Ovary (tissue), 9 donors: Measurements from ENCODE around the gene IL12RB2. TPM values are rescaled to one million over a fixed set of nuclear protein-coding genes. Genes with fewer than 3 reads are reported as not detected.

ENCODE experiments used
- DNase-seq, 5 donors: peaks; one replicate each; pipeline ENCODE4 v3.0.0-alpha.2; 2019 to 2020
- H3K27ac ChIP-seq, 2 donors: fragments of 200-600 bp; one replicate each; pipeline versions ENCODE4 v1.5.1 to v1.8.0; 2019 to 2022
- H3K27me3 ChIP-seq: fragments of 200-600 bp; one replicate; pipeline ENCODE4 v1.8.0; 2022
- H3K36me3 ChIP-seq: fragments of 200-600 bp; sonication (generic); one replicate; pipeline ENCODE4 v1.5.1; 2019
- H3K4me1 ChIP-seq: one replicate; pipeline ENCODE4 v1.8.1; 2013; ENCODE audit warnings: mild to moderate bottlenecking, moderate library complexity; ENCODE audit not compliant: insufficient read depth
- H3K4me3 ChIP-seq: fragments of 200-600 bp; sonication (generic); one replicate; pipeline ENCODE4 v1.5.1; 2017
- H3K9me3 ChIP-seq, 2 donors: fragments of 200-600 bp in 1 of 2; sonication (generic) in 1 of 2; one replicate each; pipeline versions ENCODE4 v1.5.1 to v1.8.1; 2013 to 2019; ENCODE audit warnings: mild to moderate bottlenecking in 1 of 2, moderate library complexity in 1 of 2
- CTCF ChIP-seq, 3 donors: fragments of 450-650 bp in 2 of 3; fragments of 200-600 bp in 1 of 3; IDR thresholded peaks; one replicate each; pipeline versions ENCODE4 v1.5.1 to v1.8.0; 2016 to 2022; ENCODE audit warnings: antibody characterized with exemption in 3 of 3, mild to moderate bottlenecking in 1 of 3
- EP300 ChIP-seq: sonication (generic); formaldehyde crosslinking; IDR thresholded peaks from one replicate; pipeline ENCODE4 v1.6.1; 2017; ENCODE audit warnings: antibody characterized with exemption
- POLR2A ChIP-seq: fragments of 450-650 bp; IDR thresholded peaks from one replicate; pipeline ENCODE4 v1.6.1; 2017; ENCODE audit warnings: antibody characterized with exemption, mild to moderate bottlenecking, moderate library complexity
- WGBS, 3 donors: extraction: QIAGEN DNeasy Blood & Tissue Kit in 1 of 3; methylation state at CpG; one replicate each; pipeline versions ENCODE4 v1.1.5 to v1.1.7; 2013 to 2017; 5-methylcytosine and 5-hydroxymethylcytosine counted together
- intact Hi-C, 4 donors: fragments of 100-400 bp; cut with DNase I; formaldehyde crosslinking; loops; one replicate each; pipeline versions ENCODE4 v1.11.0 to v1.15.1; 2022 to 2023
- polyA plus RNA-seq, 2 donors: library from polyadenylated mRNA; stranded (reverse); fragments of 200-250 nt in 1 of 2; fragments of 350-450 nt in 1 of 2; fragmentation: Illumina TruSeq in 1 of 2; extraction: RNeasy Lipid Tissue Mini Kit (QIAGEN cat#74804) in 1 of 2; gene quantifications; one replicate each; pipeline ENCODE4 v1.2.3, GENCODE V29; 2013 to 2014
- total RNA-seq, 7 donors: library from RNA; depleted of rRNA in 2 of 7; stranded (reverse); fragments of >200 nt in 2 of 7; fragmentation: NEBNext Ultra II Directional in 3 of 7; extraction: Animal tissue kit (Norgen Biotek cat#: 25700) in 3 of 7; gene quantifications; one replicate each; pipeline versions ENCODE4 v1.1.0 to v1.2.4, GENCODE V29; 2016 to 2023
- donor health status: DM: no; HTN: no; CAD: no; lungs with moderate emphysema.
- donor health status: DM: no; HTN: no; CAD: no.
- donor health status: Bipolar disorder and iron deficiency.
- donor health status: DM: yes; HTN: yes; CAD: no.
- donor health status: DM: no; HTN: no; CAD: no.
- donor health status: DM: yes; HTN: yes; CAD: no.

IL12RB2 gene
- total and polyA plus RNA-seq, 9 donors, result 0.02 to 1.8 (median 0.61) TPM; not detected in 2

- 62 to 73% (median 66%) methylated on average over 3 of the region's 3 CpGs for WGBS, 3 donors
- no peaks in the 10 kb centered on the region for H3K9me3 ChIP-seq
Measured at GRCh38 chr1:67269061-67269460, 38.6 kb upstream of the IL12RB2 start.

GRCh38 chr1:67270541-67270940, 37.1 kb upstream of the IL12RB2 start:
- H3K36me3 ChIP-seq, result no peaks in the 10 kb centered on the region
- no peaks in the 10 kb centered on the region for H3K9me3 ChIP-seq
- TF ChIP-seq POLR2A (no peak), CTCF (IDR thresholded peaks at IDR 0.05) (no peak), EP300 (no peak)
- H3K4me3 ChIP-seq, result no peak overlapping the region
- intact Hi-C loops, result no loop called here
- no peaks in the 10 kb centered on the region for H3K27me3 ChIP-seq
- no peak overlapping the region for H3K27ac ChIP-seq
- WGBS, 3 donors, result 84 to 92% (median 87%) methylated on average over 3 of the region's 3 CpGs
- H3K4me1 ChIP-seq, result no peaks in the 10 kb centered on the region
- no peak for DNase-seq

More at GRCh38 chr1:67269061-67269460, 38.6 kb upstream of the IL12RB2 start:
- H3K36me3 ChIP-seq, result no peaks in the 10 kb centered on the region
- H3K27ac ChIP-seq, result no peak overlapping the region
- no peak overlapping the region for H3K4me3 ChIP-seq
- H3K27me3 ChIP-seq, result no peaks in the 10 kb centered on the region
- intact Hi-C loops, result no loop called here
- DNase-seq, result no peak
- TF ChIP-seq CTCF (IDR thresholded peaks at IDR 0.05), result no peak
- no peak for TF ChIP-seq EP300
- TF ChIP-seq POLR2A, result no peak
- H3K4me1 ChIP-seq, result no peaks in the 10 kb centered on the region

GRCh38 chr1:67273591-67273990, 34.1 kb upstream of the IL12RB2 start:
- Histone ChIP-seq H3K27me3 (no peaks in the 10 kb centered on the region), H3K27ac (no peak overlapping the region), H3K4me1 (no peaks in the 10 kb centered on the region), H3K36me3 (no peaks in the 10 kb centered on the region), H3K9me3 (no peaks in the 10 kb centered on the region), H3K4me3 (no peak overlapping the region)
- DNase-seq, result no peak
- WGBS, 3 donors, result 89 to 95% (median 89%) methylated on average over 4 of the region's 4 CpGs
- intact Hi-C loops, result no loop called here
- TF ChIP-seq EP300 (no peak), POLR2A (no peak), CTCF (IDR thresholded peaks at IDR 0.05) (no peak)

GRCh38 chr1:67274623-67275325, 32.9 kb upstream of the IL12RB2 start:
- intact Hi-C loops, result no loop called here
- Histone ChIP-seq H3K9me3 (no peaks in the 10 kb centered on the region), H3K27me3 (no peaks in the 10 kb centered on the region), H3K36me3 (no peaks in the 10 kb centered on the region), H3K4me1 (no peaks in the 10 kb centered on the region), H3K4me3 (no peak overlapping the region), H3K27ac (no peak overlapping the region)
- WGBS, 3 donors, result 79 to 83% (median 80%) methylated on average over 5 of the region's 5 CpGs
- no peak for DNase-seq
- TF ChIP-seq CTCF (IDR thresholded peaks at IDR 0.05), result no peak
